Renal cortex interstitium (tissue), 11 donors: Measurements from ENCODE around the gene SAMD14. TPM values are rescaled to one million over a fixed set of nuclear protein-coding genes. Genes with fewer than 3 reads are reported as not detected.
A peak's percentile ranks its signal among the peaks of the same experiment; 100 is the strongest.

Source experiments
- DNase-seq, 11 donors: peaks; one replicate each; pipeline ENCODE4 v3.0.0-alpha.2; 2013; ENCODE audit warnings: low read depth in 9 of 11, low spot score in 4 of 11; ENCODE audit errors: extremely low read depth in 1 of 11
- polyA plus RNA-seq, 3 donors: library from polyadenylated mRNA; unstranded; fragments of 120-200 nt; gene quantifications; one replicate each; pipeline ENCODE4 v1.2.1, GENCODE V29; 2013; ENCODE audit not compliant: insufficient read length in 3 of 3

SAMD14 gene
- polyA plus RNA-seq, 3 donors = 13.2 to 19.4 (median 18.6) TPM

DNA sequence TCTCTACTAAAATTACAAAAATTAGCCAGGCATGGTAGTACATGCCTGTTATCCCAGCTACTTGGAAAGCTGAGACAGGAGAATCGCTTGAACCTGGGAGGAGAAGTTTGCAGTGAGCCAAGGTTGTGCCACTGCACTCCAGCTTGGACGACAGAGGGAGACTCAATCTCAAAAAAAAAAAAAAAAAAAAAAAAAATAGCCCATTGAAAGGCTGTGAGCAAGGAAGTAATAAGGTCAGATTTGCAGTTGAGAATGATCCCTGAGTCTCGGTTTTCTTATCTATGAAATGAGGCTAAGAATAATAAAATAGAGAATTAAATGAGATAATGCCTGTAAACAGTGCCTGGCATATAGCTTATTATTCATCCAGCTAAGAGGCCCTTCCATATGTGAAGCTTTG lies 36.2 kb downstream of the SAMD14 start:
- no peak for DNase-seq

DNA sequence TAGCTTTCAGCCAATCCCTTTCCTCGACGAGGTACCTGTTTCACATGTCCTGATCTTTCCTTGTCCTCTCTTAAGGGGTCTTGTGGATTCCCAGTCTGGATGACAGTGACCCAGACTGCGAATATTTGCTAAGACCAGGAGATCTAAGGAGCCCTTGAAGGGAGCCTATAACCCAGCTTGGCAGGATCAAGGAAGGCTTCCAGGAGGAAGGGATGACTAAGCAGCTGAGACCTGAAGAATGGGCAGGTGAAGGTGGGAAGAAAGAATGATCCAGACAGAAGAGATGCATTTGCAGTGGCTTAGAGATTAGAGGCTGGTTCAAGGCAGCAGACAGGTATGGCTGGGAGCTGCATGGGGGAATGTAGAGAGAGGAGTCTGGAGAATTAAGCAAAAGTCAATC lies 36.7 kb downstream of the SAMD14 start:
- DNase-seq = no peak

DNA sequence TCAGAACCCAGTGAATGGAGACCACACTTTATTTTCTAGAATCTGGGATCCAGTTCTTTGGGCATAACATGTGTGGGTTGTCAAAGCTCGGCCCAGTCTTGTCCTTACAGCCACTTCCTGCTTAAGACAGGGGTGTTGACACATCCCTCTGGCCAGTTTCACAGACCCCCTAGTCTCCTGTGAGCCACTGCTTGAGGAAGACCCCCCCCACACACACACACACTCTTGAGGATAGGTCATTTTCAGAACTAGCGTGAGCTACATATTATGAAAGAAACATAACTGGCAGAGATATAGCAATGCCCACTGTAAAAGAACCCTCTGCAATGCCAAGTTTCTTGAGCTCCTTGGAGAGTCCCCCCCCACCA lies 38.1 kb downstream of the SAMD14 start:
- no peak for DNase-seq

DNA sequence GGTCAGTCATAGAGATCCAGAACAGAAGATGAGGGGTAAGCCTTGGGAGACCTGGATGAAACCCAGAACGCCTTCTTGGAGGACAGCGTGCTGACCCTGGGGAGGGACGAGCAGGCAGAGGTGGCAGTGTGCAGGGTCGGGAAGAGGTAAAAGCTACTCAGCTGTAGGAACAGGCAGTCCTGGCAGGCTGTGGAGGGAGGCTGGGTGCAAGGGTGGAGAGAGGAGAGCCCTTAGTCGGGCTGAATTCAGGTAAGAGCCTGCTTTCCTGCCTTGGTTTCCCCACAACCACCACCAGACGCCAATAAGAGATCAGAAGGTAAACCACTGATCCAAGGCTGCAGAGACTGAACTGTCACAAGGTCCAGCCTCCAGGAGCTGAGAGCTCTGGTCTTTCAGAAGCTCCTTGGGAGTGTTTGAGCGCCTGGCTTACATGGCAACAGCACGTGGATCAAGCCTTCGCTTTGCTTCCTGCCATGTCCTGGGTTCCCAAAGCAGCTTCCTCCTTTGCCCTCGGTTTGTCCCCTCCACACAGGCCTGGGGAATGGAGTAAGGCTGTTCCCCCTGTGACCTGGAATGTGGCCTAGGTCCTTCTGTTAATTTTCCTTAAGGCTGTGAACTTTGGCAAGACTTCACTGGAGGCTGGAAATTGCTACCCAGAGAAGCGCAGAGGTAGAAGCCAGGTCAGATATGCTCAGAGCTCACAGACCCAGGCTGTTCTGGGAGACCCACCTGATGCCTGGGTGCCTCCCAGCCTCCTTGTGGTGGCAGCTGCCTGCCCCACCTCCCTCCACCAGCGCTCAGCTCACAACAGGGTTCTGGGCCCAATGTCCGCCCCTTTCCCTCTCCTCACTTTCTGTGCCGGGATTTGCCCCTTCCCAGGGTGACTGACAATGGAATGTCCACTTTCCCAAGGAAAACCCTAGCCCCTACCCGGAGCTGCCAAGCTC lies 38.7 kb downstream of the SAMD14 start:
- no peak for DNase-seq

DNA sequence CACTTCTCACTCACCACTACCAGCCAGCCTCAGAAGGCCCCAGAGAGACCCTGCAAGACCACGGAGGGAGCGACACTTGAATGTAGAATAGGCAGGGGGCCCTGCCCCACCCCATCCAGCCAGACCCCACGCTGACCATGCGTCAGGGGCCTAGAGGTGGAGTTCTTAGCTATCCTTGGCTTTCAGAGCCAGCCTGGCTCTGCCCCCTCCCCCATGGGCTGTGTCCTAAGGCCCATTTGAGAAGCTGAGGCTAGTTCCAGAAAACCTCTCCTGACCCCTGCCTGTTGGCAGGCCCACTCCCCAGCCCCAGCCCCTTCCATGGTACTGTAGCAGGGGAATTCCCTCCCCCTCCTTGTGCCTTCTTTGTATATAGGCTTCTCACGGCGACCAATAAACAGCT lies 39.9 kb downstream of the SAMD14 start:
- DNase-seq = no peak

DNA sequence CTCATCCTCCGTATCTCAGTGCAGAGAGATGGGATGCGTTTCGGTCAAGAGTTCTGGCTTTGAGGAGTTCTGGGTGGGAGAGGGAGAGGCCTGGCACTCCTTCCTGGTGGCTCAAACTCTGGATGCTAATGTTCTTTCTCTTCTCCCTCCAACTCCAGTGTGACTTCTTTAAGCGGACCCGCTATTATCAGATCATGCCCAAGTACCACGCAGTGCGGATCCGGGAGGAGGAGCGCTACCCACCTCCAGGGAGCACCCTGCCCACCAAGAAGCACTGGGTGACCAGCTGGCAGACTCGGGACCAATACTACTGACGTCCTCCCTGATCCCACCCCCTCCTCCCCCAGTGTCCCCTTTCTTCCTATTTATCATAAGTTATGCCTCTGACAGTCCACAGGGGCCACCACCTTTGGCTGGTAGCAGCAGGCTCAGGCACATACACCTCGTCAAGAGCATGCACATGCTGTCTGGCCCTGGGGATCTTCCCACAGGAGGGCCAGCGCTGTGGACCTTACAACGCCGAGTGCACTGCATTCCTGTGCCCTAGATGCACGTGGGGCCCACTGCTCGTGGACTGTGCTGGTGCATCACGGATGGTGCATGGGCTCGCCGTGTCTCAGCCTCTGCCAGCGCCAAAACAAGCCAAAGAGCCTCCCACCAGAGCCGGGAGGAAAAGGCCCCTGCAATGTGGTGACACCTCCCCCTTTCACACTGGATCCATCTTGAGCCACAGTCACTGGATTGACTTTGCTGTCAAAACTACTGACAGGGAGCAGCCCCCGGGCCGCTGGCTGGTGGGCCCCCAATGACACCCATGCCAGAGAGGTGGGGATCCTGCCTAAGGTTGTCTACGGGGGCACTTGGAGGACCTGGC lies 40.8 kb downstream of the SAMD14 start:
- DNase-seq = no peak

DNA sequence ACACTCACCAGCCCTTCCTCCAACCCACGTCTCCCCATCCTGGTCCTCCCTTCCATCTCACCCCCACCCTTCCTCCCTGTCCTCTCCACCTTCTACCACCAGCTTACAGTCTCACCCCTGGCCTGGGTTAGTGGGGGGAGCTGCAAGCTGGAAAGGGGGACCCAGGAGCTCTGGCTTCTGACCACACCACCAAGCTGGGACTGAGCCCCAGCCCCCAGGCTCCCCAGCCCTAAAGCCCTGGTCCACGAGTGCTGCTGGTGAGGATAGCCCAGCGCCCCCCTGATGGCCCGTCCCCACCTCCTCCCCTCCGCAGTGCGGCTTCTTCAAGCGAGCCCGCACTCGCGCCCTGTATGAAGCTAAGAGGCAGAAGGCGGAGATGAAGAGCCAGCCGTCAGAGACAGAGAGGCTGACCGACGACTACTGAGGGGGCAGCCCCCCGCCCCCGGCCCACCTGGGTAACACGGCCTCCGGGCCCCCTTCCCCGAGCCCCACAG lies 42.0 kb downstream of the SAMD14 start:
- DNase-seq = no peak

DNA sequence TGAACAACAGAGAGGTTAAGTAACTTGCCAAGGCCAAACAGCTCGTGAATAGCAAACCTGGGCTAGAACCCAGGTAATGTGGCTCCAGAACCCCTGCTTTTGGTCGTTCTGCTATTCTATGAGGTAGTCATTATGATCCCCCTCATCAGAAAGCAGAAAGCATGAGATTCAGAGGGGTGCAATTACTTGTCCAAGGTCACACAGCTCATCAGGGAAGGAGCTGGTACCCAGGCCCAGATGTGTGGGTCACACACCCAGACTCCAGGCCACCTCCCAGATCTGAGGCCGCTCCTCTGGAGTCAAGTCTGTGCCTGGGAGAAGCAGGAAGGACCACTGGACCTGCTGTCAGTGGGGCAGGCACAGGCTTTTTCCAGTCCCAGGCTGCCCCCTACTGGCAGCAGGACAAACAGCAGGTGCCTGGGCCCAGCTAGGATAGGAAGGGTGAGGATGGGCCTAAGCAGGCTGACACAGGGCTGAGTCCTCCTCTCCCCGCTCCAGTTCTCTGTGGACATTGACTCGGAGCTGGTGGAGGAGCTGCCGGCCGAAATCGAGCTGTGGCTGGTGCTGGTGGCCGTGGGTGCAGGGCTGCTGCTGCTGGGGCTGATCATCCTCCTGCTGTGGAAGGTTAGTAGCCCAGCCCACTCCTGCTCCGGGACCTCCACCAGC lies 42.6 kb downstream of the SAMD14 start:
- peak in 4 of 11 donors; percentile 36 to 48 (median 43) for DNase-seq

DNA sequence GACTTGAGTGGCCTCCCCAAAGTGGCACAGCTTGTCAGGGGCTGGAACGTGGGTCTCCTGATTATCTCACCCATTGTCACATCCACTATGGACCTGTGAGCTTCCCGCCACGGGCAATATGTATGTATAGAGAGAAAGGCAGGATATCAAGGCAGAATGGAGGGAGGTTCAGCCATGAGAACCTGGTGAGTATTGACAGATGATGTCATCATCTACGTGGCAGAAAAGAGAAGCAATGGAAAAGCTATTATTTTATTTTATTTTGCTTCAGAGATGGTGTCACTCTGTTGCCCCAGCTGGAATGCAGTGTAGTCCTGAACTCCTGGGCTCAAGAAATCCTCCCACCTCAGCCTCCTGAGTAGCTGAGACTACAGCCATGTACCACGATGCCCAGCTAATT lies 48.2 kb downstream of the SAMD14 start:
- DNase-seq = no peak

DNA sequence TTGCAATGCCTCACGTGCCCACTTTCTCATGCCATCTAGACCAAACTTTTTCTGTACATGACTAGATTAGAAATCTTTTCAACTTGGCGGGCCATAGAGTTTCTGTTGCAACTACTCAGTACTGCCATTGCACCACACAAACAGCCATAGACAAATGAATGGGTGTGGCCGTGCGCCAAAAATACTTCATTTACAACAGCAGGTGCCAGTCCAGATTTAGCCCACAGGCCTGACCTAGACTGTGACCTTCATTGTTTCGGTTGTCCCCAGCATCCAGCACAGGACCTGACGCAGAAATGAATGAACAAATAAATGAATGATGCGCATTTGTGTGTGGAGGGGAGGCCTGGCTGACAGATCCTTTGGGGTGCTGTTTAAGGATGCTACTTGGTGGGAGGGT lies 49.1 kb downstream of the SAMD14 start:
- no peak for DNase-seq

DNA sequence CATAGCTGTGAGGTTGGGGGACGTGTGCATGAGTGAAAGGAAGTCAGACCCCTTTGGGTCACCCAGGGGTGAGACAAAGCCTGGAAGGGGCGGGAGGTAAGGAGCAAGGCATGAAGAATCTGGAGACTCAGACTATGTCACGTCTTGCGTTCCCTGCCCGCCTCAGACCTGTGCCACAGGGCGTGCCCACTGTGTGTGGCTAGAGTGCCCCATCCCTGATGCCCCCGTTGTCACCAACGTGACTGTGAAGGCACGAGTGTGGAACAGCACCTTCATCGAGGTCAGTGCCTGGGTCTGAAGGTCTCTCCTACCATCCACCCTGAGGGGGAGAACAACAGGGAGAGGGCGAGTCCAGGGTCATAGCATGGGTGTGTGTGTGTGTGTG lies 49.9 kb downstream of the SAMD14 start:
- no peak for DNase-seq

DNA sequence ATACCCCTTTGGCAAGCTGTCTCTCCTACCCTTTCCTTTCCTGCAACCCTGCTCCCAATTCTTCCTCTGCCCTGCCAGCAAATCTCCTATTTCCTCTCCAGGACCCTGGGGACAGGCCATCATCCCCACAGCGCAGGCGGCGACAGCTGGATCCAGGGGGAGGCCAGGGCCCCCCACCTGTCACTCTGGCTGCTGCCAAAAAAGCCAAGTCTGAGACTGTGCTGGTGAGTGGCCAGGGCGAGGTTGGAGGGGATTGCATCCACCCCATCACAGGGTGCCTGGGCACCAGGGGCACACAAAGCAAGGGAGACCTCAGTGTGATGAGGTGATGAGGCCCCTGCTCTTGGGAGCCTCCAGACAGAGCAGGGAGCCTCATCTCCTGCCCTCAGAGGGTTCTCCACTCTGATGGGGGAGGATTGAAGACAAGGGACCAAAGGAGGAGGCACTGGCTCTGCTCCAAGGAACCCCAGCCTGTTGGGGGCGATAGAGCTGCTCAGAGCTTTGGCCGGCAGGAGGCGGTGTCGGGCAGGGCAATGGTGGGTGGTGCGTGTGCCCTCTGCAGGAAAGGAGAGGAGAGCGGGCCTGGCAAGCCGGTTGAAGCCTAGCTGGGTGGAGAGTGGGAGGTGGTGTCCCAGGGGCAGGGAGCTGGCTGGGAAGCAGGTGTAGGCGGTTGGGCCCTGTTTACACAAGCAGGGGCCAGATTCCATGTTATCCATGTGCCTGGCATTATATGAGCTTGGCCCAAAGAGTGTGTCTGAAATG lies 50.4 kb downstream of the SAMD14 start:
- no peak for DNase-seq

DNA sequence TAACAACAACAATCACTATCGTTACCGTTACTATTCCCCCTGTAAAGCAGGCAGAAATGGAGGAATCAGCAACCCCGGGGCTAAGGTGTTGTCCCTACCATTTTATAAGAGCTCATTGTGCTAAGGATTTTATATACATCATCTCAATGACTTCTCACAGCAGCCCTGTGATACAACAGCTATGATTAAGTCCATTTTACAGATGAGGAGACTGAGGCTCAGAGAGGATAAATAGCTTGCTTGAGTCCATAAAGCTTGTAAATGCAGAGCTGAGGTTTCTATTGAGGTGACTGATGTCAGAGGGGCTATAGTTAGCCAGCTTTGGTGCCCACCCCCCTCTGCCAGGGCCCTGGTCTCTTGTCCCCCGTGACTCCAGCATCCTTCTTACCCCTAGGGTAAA lies 51.5 kb downstream of the SAMD14 start:
- no peak for DNase-seq

DNA sequence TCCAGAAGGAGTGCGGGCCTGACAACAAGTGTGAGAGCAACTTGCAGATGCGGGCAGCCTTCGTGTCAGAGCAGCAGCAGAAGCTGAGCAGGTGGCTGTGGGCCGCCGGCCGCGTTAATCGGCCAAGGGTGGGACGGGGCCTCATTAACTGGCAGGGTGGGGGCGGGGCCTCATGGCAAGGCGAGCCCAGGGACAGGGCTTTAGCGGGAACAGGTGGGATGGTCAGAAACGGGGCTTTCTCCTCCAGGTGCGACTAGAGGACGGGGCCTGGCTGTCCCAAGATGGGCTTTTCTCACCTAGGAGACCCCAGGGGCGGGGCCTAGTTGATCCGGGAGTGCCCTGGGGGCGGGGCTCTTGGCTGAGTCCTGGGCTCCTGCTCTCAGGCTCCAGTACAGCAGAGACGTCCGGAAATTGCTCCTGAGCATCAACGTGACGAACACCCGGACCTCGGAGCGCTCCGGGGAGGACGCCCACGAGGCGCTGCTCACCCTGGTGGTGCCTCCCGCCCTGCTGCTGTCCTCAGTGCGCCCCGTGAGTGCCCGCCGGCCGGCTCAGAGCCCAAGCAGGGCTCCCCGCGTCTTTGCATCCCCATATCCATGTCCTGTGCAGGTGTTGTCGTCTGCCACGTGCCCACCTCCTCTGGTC lies 53.2 kb downstream of the SAMD14 start:
- DNase-seq = peak in 1 of 11 donors; percentile 32

DNA sequence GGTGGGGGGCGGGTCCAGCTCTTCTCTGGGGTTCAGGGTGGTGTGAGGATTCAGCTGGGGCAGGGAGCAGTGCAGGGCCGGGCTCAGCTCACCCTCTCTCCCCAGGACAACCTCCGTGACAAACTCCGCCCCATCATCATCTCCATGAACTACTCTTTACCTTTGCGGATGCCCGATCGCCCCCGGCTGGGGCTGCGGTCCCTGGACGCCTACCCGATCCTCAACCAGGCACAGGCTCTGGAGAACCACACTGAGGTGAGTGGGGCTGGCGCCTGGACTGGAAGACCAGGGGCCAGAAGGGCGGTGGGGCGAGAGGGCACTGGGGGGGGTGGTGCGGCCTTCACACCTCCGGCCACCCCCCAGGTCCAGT lies 53.8 kb downstream of the SAMD14 start:
- no peak for DNase-seq

DNA sequence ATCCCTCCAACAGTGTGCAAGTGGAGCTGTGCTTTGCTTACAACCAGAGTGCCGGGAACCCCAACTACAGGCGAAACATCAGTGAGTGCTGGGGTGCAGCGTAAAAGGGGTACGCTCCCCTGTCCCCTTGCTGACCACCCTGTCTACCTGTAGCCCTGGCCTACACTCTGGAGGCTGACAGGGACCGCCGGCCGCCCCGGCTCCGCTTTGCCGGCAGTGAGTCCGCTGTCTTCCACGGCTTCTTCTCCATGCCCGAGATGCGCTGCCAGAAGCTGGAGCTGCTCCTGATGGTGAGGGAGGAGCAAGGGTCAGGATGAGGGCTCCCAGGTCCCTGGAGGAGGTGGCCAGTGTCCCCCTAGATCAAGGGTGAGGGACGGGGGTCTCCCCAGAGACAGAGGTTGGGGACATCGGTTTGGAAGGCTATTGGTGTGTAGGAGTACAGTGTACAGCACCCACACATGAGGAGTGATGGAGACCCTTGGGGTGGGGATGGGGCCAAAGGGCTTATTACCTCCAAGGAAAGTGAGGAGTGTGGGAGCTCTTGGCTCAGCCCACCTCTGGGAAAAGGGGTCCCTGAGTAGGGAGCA lies 54.4 kb downstream of the SAMD14 start:
- no peak for DNase-seq

DNA sequence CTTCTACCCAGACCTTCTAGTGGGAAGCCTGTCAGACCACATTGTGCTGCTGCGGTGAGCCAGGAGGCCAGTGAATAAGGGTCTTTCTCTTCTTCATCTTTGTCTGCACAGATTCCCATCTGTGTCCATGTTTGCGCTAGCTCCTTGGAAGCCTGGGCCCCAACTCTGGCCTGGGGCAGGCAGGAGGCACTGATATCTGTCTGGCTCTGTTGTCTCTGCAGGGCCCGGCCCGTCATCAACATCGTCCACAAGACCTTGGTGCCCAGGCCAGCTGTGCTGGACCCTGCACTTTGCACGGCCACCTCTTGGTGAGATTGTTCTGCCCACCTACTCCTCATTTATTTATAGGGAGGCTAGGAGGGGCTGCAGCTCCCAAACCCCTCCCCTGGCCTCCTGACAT lies 55.7 kb downstream of the SAMD14 start:
- no peak for DNase-seq

DNA sequence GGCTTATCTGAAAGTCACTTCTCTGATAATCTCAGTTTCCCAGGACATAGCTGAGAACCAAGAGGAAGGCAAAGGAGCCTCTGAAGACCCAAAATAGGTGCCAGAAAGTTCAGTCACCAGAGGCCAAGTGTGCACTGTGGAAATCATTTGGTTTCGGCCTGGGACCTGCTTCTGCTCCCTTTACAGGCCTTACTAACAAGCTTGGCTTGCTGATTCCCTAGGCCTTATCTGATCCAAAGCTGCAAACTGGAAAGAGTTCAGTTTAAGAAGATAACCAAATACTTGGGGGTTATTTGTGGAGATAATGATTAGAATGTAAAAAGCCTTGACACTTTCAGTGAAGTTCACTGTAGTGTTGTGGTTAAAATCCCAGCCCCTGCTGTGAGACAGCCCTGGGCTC lies 57.0 kb downstream of the SAMD14 start:
- no peak for DNase-seq
